Measurements from ENCODE around the gene EMX2. TPM values are rescaled to one million over a fixed set of nuclear protein-coding genes. Genes with fewer than 3 reads are reported as not detected.

The EMX2 gene
- total RNA-seq, 1 experiment from 2014 or later = not detected

- CTCF ChIA-PET = interaction anchor here (0.9 to 2.0 kb wide), 3 partner anchors 40 to 706 kb away, joined by 3 to 5 read pairs (median 4); no protein-coding TSS in a partner anchor
- H3K27me3 ChIP-seq (ENCODE audit: insufficient read depth, low read length) = peaks cover 27% of the 10 kb centered on the region
- no peaks in the 10 kb centered on the region for H3K9me3 ChIP-seq (ENCODE audit: control insufficient read depth in 1 of 2, insufficient read depth in 1 of 2, low read depth in 1 of 2, low read length in 2 of 2)
- ATAC-seq (no peak), DNase-seq (ENCODE audit: low read depth, low spot score) (no peak)
- intact Hi-C loops (cut with micrococcal nuclease) = loop anchor here (5.0 to 10.0 kb wide), 2 partner anchors 219 to 571 kb away; no protein-coding TSS in a partner anchor
- no peak overlapping the region for H2AFZ ChIP-seq (ENCODE audit: low read depth, low read length, poor library complexity, severe bottlenecking)
- H3K4me3 ChIP-seq (replicated peaks in 1 of 2; ENCODE audit: low read depth in 1 of 2, low read length in 2 of 2) = no peak overlapping the region
- no peak overlapping the region for H3K4me2 ChIP-seq (ENCODE audit: low read length)
- POLR2A ChIA-PET = no interaction called here
- no peaks in the 10 kb centered on the region for H3K79me2 ChIP-seq (ENCODE audit: insufficient read depth, low read length)
- H3K27ac ChIP-seq (ENCODE audit: low read depth, low read length) = no peak overlapping the region
- TF ChIP-seq ZNF274 (IDR thresholded peaks at IDR 0.05; ENCODE audit: low read depth, low read length) = no peak
- TF ChIP-seq CTCF (IDR thresholded peaks at IDR 0.05 in 2 of 3, conservative IDR thresholded peaks at IDR 0.05 in 1 of 3; ENCODE audit: borderline replicate concordance in 1 of 3, insufficient read depth in 1 of 3, low read depth in 2 of 3, low read length in 2 of 3) = no peak
- TF ChIP-seq RAD21 (IDR thresholded peaks at IDR 0.05; ENCODE audit: low read depth) = no peak
- no peak for TF ChIP-seq CBX3 (IDR thresholded peaks at IDR 0.05; ENCODE audit: low read depth)
- TF ChIP-seq ATF3 (IDR thresholded peaks at IDR 0.05) = no peak
- TF ChIP-seq MAX (IDR thresholded peaks at IDR 0.05) = no peak
- TF ChIP-seq JUND (IDR thresholded peaks at IDR 0.05) = no peak
- TF ChIP-seq ELF1 (IDR thresholded peaks at IDR 0.05; ENCODE audit: borderline replicate concordance, low read depth) = no peak
- no peak for TF ChIP-seq POLR2A (IDR thresholded peaks at IDR 0.05; ENCODE audit: borderline replicate concordance, extremely low read depth, insufficient read depth, insufficient read length)
- TF ChIP-seq ZFX (IDR thresholded peaks at IDR 0.05) = no peak
- TF ChIP-seq YY1 (IDR thresholded peaks at IDR 0.05; ENCODE audit: extremely low read depth, insufficient replicate concordance, low read depth, low read length) = no peak
- TF ChIP-seq SRF (IDR thresholded peaks at IDR 0.05; ENCODE audit: low read depth) = no peak
- TF ChIP-seq ZBTB33 (IDR thresholded peaks at IDR 0.05; ENCODE audit: extremely low read depth, insufficient replicate concordance, low read length) = no peak
- TF ChIP-seq SIN3A (IDR thresholded peaks at IDR 0.05; ENCODE audit: low read depth) = no peak
- no peak for TF ChIP-seq EZH2 (IDR thresholded peaks at IDR 0.05)
- no peak for TF ChIP-seq TCF7L2 (IDR thresholded peaks at IDR 0.05; ENCODE audit: borderline replicate concordance, extremely low read depth, insufficient read depth, insufficient read length)
- TF ChIP-seq FOSL1 (IDR thresholded peaks at IDR 0.05; ENCODE audit: low read depth) = no peak
- H4K20me1 ChIP-seq (ENCODE audit: insufficient read depth) = no peaks in the 10 kb centered on the region
- peaks cover 0 to 6% of the 10 kb centered on the region in 2 experiments; a peak in 1 of 4 replicates for H3K4me1 ChIP-seq (ENCODE audit: control insufficient read depth in 1 of 2, insufficient read depth in 2 of 2, low read length in 2 of 2)
- no peaks in the 10 kb centered on the region for H3K36me3 ChIP-seq (ENCODE audit: control insufficient read depth in 1 of 2, insufficient read depth in 2 of 2, low read length in 2 of 2)
- H3K9me2 ChIP-seq (ENCODE audit: insufficient read depth) = no peaks in the 10 kb centered on the region
- RAD21 ChIA-PET (ENCODE audit: low non-redundant PET in 1 of 2, low total read pairs in 2 of 2, uncharacterized antibody in 2 of 2, unreplicated experiment in 2 of 2) = no interaction called here
- H3K9ac ChIP-seq (ENCODE audit: low read length) = no peak overlapping the region
- BruUV-seq (replicated peaks) = no TSS peak
These were observed 6.3 kb upstream of the EMX2 start for GRCh38 chr10:117536072-117536865.
